BLaER1 treated with 17β-estradiol and CSF1 and Interleukin-3, amounts not matched to agents 10 nM and 100 nM (cell line): ENCODE data around the gene ZBTB20.

Source experiments
- H3K27ac ChIP-seq, 11 experiments: shearing (Covaris generic); formaldehyde crosslinking; 2 replicates each; pipeline ENCODE4 v1.8.1; 2022
- H3K27me3 ChIP-seq, 11 experiments: shearing (Covaris generic); formaldehyde crosslinking; 2 replicates each; pipeline ENCODE4 v1.8.1; 2022
- H3K36me3 ChIP-seq, 11 experiments: shearing (Covaris generic); formaldehyde crosslinking; 2 replicates each; pipeline ENCODE4 v1.8.1; 2022
- H3K4me1 ChIP-seq, 10 experiments: shearing (Covaris generic); formaldehyde crosslinking; 2 replicates each; pipeline ENCODE4 v1.8.1; 2022
- H3K4me2 ChIP-seq, 11 experiments: shearing (Covaris generic); formaldehyde crosslinking; 2 replicates each; pipeline ENCODE4 v1.8.1; 2022
- H3K4me3 ChIP-seq, 10 experiments: shearing (Covaris generic); formaldehyde crosslinking; 2 replicates each; pipeline ENCODE4 v1.8.1; 2022
- H3K9ac ChIP-seq, 11 experiments: shearing (Covaris generic); formaldehyde crosslinking; 2 replicates each; pipeline ENCODE4 v1.8.1; 2022
- H3K9me3 ChIP-seq, 11 experiments: shearing (Covaris generic); formaldehyde crosslinking; replicated peaks in 1 of 11; 2 replicates each; pipeline ENCODE4 v1.8.1; 2022
- H4K20me1 ChIP-seq, 11 experiments: shearing (Covaris generic); formaldehyde crosslinking; 2 replicates each; pipeline ENCODE4 v1.8.1; 2022
- Cebpa-rat ChIP-seq, 11 experiments: shearing (Covaris generic); IDR thresholded peaks; 2 replicates each; pipeline ENCODE4 v1.8.1; 2022

The ZBTB20 gene

GRCh38 chr3:114569186-114569585 lies 577.9 kb downstream of the ZBTB20 start:
- no peaks in the 10 kb centered on the region for H3K36me3 ChIP-seq
- H4K20me1 ChIP-seq = no peaks in the 10 kb centered on the region
- H3K4me1 ChIP-seq = peaks cover 0 to 14% (median 8%) of the 10 kb centered on the region in 10 experiments; a peak in 9 of 20 replicates
- no peak for TF ChIP-seq Cebpa-rat (IDR thresholded peaks at IDR 0.05)
- no peaks in the 10 kb centered on the region for H3K27me3 ChIP-seq
- H3K9me3 ChIP-seq = no peaks in the 10 kb centered on the region
- H3K9ac ChIP-seq = no peak overlapping the region
- no peak overlapping the region for H3K4me2 ChIP-seq
- no peak overlapping the region for H3K4me3 ChIP-seq
- H3K27ac ChIP-seq = no peak overlapping the region

- Histone ChIP-seq H3K4me3 (no peak overlapping the region), H3K9me3 (no peaks in the 10 kb centered on the region), H3K27me3 (no peaks in the 10 kb centered on the region), H4K20me1 (no peaks in the 10 kb centered on the region), H3K4me1 (peaks cover 0 to 14% (median 8%) of the 10 kb centered on the region in 10 experiments; a peak in 9 of 20 replicates), H3K36me3 (no peaks in the 10 kb centered on the region), H3K27ac (no peak overlapping the region), H3K4me2 (no peak overlapping the region), H3K9ac (no peak overlapping the region)
- TF ChIP-seq Cebpa-rat (IDR thresholded peaks at IDR 0.05) = no peak
Observed at GRCh38 chr3:114567771-114568170, 579.3 kb downstream of the ZBTB20 start.

DNA sequence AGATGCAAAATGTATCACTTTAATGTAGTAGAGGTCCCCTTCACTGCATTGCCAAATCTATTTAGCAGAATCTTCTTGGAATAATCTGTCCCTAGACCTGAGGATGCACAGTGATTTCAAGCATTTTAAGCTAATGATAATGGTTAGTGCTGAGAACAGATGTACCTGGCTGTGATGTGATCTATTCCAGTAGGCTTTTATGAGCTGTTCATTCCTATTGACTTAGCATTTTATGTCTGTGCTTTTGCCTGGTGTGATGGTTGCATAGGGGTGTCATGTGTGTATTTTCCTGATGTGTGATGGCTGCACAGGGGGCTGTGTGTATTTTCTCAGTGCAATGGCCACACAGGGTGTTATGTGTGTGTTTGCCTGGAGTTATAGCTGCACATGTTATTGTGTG lies 580.3 kb downstream of the ZBTB20 start:
- Histone ChIP-seq H3K4me1 (peaks cover 0 to 14% (median 8%) of the 10 kb centered on the region in 10 experiments; a peak in 9 of 20 replicates), H3K4me2 (peak overlapping the region in 3 of 11 experiments; percentile 4 to 20 (median 20); a peak in 4 of 22 replicates), H3K27me3 (no peaks in the 10 kb centered on the region), H3K9ac (no peak overlapping the region), H3K9me3 (peaks cover 0 to 3% (median 0%) of the 10 kb centered on the region in 11 experiments; a peak in 3 of 22 replicates), H4K20me1 (no peaks in the 10 kb centered on the region), H3K27ac (no peak overlapping the region), H3K4me3 (no peak overlapping the region), H3K36me3 (no peaks in the 10 kb centered on the region)
- no peak for TF ChIP-seq Cebpa-rat (IDR thresholded peaks at IDR 0.05)

GRCh38 chr3:114566162-114566755 lies 580.8 kb downstream of the ZBTB20 start:
- no peak overlapping the region for H3K27ac ChIP-seq
- H3K4me3 ChIP-seq = no peak overlapping the region
- no peaks in the 10 kb centered on the region for H3K27me3 ChIP-seq
- TF ChIP-seq Cebpa-rat (IDR thresholded peaks at IDR 0.05) = no peak
- H4K20me1 ChIP-seq = no peaks in the 10 kb centered on the region
- H3K4me2 ChIP-seq = peak overlapping the region in 4 of 11 experiments; percentile 4 to 23 (median 20); a peak in 5 of 22 replicates
- no peak overlapping the region for H3K9ac ChIP-seq
- H3K9me3 ChIP-seq = peaks cover 0 to 8% (median 0%) of the 10 kb centered on the region in 11 experiments; a peak in 3 of 22 replicates
- H3K4me1 ChIP-seq = peaks cover 0 to 14% (median 8%) of the 10 kb centered on the region in 10 experiments; a peak in 9 of 20 replicates
- no peaks in the 10 kb centered on the region for H3K36me3 ChIP-seq

- H3K4me2 ChIP-seq = no peak overlapping the region
- no peaks in the 10 kb centered on the region for H4K20me1 ChIP-seq
- H3K27me3 ChIP-seq = no peaks in the 10 kb centered on the region
- H3K4me3 ChIP-seq = no peak overlapping the region
- no peak overlapping the region for H3K9ac ChIP-seq
- H3K4me1 ChIP-seq = peaks cover 0 to 14% (median 8%) of the 10 kb centered on the region in 10 experiments; a peak in 9 of 20 replicates
- H3K27ac ChIP-seq = no peak overlapping the region
- peaks cover 0 to 8% (median 0%) of the 10 kb centered on the region in 11 experiments; a peak in 3 of 22 replicates for H3K9me3 ChIP-seq
- no peak for TF ChIP-seq Cebpa-rat (IDR thresholded peaks at IDR 0.05)
- H3K36me3 ChIP-seq = no peaks in the 10 kb centered on the region
Observed at GRCh38 chr3:114565216-114565615, 581.9 kb downstream of the ZBTB20 start.

GRCh38 chr3:114563720-114564119 lies 583.4 kb downstream of the ZBTB20 start:
- Histone ChIP-seq H3K27ac (no peak overlapping the region), H3K9me3 (peaks cover 0 to 8% (median 0%) of the 10 kb centered on the region in 11 experiments; a peak in 3 of 22 replicates), H3K4me3 (no peak overlapping the region), H3K27me3 (no peaks in the 10 kb centered on the region), H3K9ac (no peak overlapping the region), H4K20me1 (no peaks in the 10 kb centered on the region), H3K36me3 (no peaks in the 10 kb centered on the region), H3K4me1 (peaks cover 0 to 14% (median 8%) of the 10 kb centered on the region in 10 experiments; a peak in 9 of 20 replicates), H3K4me2 (no peak overlapping the region)
- no peak for TF ChIP-seq Cebpa-rat (IDR thresholded peaks at IDR 0.05)

- Histone ChIP-seq H3K9me3 (peaks cover 0 to 8% (median 0%) of the 10 kb centered on the region in 11 experiments; a peak in 3 of 22 replicates), H3K27ac (no peak overlapping the region), H3K9ac (no peak overlapping the region), H4K20me1 (no peaks in the 10 kb centered on the region), H3K4me1 (peaks cover 0 to 14% (median 8%) of the 10 kb centered on the region in 10 experiments; a peak in 9 of 20 replicates), H3K4me2 (no peak overlapping the region), H3K4me3 (no peak overlapping the region), H3K36me3 (no peaks in the 10 kb centered on the region), H3K27me3 (no peaks in the 10 kb centered on the region)
- no peak for TF ChIP-seq Cebpa-rat (IDR thresholded peaks at IDR 0.05)
Observed at GRCh38 chr3:114562557-114562956, 584.5 kb downstream of the ZBTB20 start.

GRCh38 chr3:114558271-114558670 lies 588.8 kb downstream of the ZBTB20 start:
- Histone ChIP-seq H3K36me3 (no peaks in the 10 kb centered on the region), H3K4me3 (no peak overlapping the region), H3K4me2 (no peak overlapping the region), H3K27ac (no peak overlapping the region), H3K4me1 (peaks cover 0 to 24% (median 0%) of the 10 kb centered on the region in 10 experiments; a peak in 6 of 20 replicates), H3K9ac (no peak overlapping the region), H3K9me3 (peaks cover 0 to 8% (median 0%) of the 10 kb centered on the region in 11 experiments; a peak in 3 of 22 replicates), H4K20me1 (no peaks in the 10 kb centered on the region), H3K27me3 (no peaks in the 10 kb centered on the region)
- TF ChIP-seq Cebpa-rat (IDR thresholded peaks at IDR 0.05) = no peak

- Histone ChIP-seq H3K27me3 (no peaks in the 10 kb centered on the region), H3K4me2 (no peak overlapping the region), H3K4me1 (peaks cover 0 to 27% (median 0%) of the 10 kb centered on the region in 10 experiments; a peak in 6 of 20 replicates), H3K36me3 (no peaks in the 10 kb centered on the region), H3K9ac (no peak overlapping the region), H3K4me3 (no peak overlapping the region), H3K27ac (no peak overlapping the region), H4K20me1 (no peaks in the 10 kb centered on the region), H3K9me3 (peaks cover 0 to 8% (median 0%) of the 10 kb centered on the region in 11 experiments; a peak in 3 of 22 replicates)
- no peak for TF ChIP-seq Cebpa-rat (IDR thresholded peaks at IDR 0.05)
Observed at GRCh38 chr3:114557791-114558190, 589.3 kb downstream of the ZBTB20 start.
